ENCODE results near the gene LIPI. TPM values are rescaled to one million over a fixed set of nuclear protein-coding genes. Genes with fewer than 3 reads are reported as not detected.

The LIPI gene
- total RNA-seq: not detected in 2 replicates

DNA sequence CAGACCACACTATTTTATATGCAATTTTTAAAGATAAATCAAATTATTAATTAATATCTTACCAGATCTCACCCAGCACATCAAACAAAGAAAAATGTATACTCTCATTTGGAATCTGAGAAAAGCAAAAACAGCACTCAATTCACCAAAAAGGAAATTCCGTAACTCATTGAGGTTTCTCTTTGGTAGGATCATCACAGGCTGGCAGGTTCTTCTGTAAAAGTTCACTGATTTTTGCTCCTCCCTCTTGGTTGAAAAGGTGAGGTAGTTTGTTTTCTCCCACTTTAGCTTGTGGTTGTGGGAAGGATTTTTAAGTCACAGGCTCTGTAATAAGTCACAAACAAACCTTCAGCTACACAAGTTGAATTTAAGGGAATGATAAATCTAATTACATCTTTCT lies at the start of gene LIPI:
LIPI (minus strand) TSS at position 218 of the 400 bp plus-strand sequence; CDS start at position 108, 110 bp downstream.

DNA sequence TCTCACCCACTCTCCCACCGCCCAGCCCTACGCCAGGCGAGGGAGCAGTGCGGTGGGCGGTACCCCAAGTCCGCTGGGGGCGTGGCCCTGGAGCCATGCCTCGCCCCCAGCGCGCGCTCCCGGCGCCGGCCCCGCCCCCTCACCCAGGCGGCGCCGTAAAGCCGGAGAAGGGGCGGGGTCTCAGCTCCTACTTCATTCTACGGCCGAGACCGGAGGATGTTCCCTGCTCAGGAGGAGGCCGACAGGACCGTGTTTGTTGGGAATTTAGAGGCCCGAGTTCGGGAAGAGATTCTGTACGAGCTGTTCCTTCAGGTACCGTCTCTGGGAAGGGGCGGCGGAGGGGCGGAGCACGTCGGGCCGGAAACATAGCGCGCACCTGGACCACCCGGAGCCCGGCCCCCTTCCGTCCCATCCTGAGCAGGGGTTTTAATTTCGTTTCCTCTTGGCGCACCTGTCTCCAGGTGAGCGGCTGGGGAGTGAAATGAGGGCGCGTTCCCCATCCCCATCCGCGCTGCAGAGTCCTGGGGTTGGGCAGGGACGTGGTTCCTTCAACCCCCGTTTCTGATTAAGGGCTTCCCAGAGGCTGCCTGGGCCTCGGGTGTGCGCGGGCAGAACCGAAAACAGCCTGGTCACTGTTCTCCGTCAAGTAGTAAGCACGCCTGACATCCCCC lies 5.4 kb upstream of the LIPI start, which contains the start of gene RBM11:
RBM11 (plus strand) TSS at position 187 of the 671 bp plus-strand sequence; CDS start at position 217, 30 bp downstream.

Other genes starting within 250 kb of the LIPI start
- under 0.01 and 1.3 TPM in 2 replicates for gene RBM11, start 5.2 kb upstream of the LIPI start, total RNA-seq
- 61.2 and 69.1 TPM in 2 replicates for gene HSPA13, start 172.2 kb upstream of the LIPI start, total RNA-seq